Pancreas (tissue), 10 donors: ENCODE data around the gene RARG. TPM values are rescaled to one million over a fixed set of nuclear protein-coding genes. Genes with fewer than 3 reads are reported as not detected.
A peak's percentile ranks its signal among the peaks of the same experiment; 100 is the strongest.

Experiments
- ATAC-seq, 4 donors: fragments of 200-7000 bp; cut with Tn5 transposase; one replicate each; pipeline versions ENCODE4 v1.8.0 to v1.9.1; 2020; ENCODE audit warnings: mild to moderate bottlenecking in 4 of 4, moderate library complexity in 4 of 4
- DNase-seq, 6 donors: peaks; one replicate each; pipeline ENCODE4 v3.0.0-alpha.2; 2020
- FAIRE-seq: peaks from 2 replicates; lab custom pipeline; 2012; peaks lifted over from hg19 to GRCh38; lab: Jason Lieb, UNC
- H3K27ac ChIP-seq, 4 donors: fragments of 200-600 bp; sonication (generic); 1 replicate in 3 of 4; 2 replicates in 1 of 4; pipeline versions ENCODE4 v1.5.0 to v1.8.0; 2020
- H3K27me3 ChIP-seq, 4 donors: fragments of 200-600 bp; one replicate each; pipeline ENCODE4 v1.8.0; 2021
- H3K36me3 ChIP-seq, 3 donors: fragments of 200-600 bp; sonication (generic) in 1 of 3; one replicate each; pipeline versions ENCODE4 v1.5.0 to v1.8.0; 2020 to 2021
- H3K4me1 ChIP-seq, 3 donors: fragments of 200-600 bp; one replicate each; pipeline ENCODE4 v1.8.0; 2021
- H3K4me3 ChIP-seq, 4 donors: fragments of 200-600 bp; sonication (generic) in 2 of 4; one replicate each; pipeline versions ENCODE4 v1.5.0 to v1.8.0; 2020 to 2021
- H3K9me3 ChIP-seq, 4 donors: fragments of 200-600 bp; one replicate each; pipeline ENCODE4 v1.8.0; 2021
- WGBS, 2 donors: extraction: QIAGEN DNeasy Blood & Tissue Kit; methylation state at CpG; one replicate each; pipeline ENCODE4 v1.1.7; 2013; 5-methylcytosine and 5-hydroxymethylcytosine counted together
- intact Hi-C, 3 donors: fragments of 100-400 bp; cut with DNase I; formaldehyde crosslinking; loops; one replicate each; pipeline versions ENCODE4 v1.11.1 to v1.14.2; 2022
- polyA plus RNA-seq, 2 donors: library from polyadenylated mRNA; stranded (reverse); fragments of 200-250 nt; gene quantifications; one replicate each; pipeline ENCODE4 v1.2.3, GENCODE V29; 2013
- total RNA-seq, 6 donors: library from RNA; stranded (reverse); fragmentation: NEBNext Ultra II Directional in 4 of 6; extraction: Animal tissue kit (Norgen Biotek cat#: 25700) in 4 of 6; gene quantifications; one replicate each; pipeline versions ENCODE4 v1.2.1 to v1.2.4, GENCODE V29; 2021 to 2023
- TF ChIP-seq, protein P1 (sequence below), 4 donors: fragments of 200-600 bp; sonication (generic) in 3 of 4; IDR thresholded peaks; one replicate each; pipeline versions ENCODE4 v1.5.0 to v1.8.0; 2021; ENCODE audit warnings: antibody characterized with exemption in 4 of 4
- donor health status: healthy with polysubstance abuse.
- donor health status: DM: no; HTN: no; CAD: no; lungs with moderate emphysema.
- donor health status: DM: no; HTN: no; CAD: no.
- donor health status: control.
- donor health status: control.
- donor health status: Bipolar disorder and iron deficiency.
- donor health status: DM: yes; HTN: yes; CAD: no.
- donor health status: DM: no; HTN: no; CAD: no.
- donor health status: DM: no; HTN: no; CAD: no.
- donor health status: DM: yes; HTN: yes; CAD: no.

Gene RARG
- total and polyA plus RNA-seq, 8 donors: 4.4 to 18.7 (median 8.7) TPM

DNA sequence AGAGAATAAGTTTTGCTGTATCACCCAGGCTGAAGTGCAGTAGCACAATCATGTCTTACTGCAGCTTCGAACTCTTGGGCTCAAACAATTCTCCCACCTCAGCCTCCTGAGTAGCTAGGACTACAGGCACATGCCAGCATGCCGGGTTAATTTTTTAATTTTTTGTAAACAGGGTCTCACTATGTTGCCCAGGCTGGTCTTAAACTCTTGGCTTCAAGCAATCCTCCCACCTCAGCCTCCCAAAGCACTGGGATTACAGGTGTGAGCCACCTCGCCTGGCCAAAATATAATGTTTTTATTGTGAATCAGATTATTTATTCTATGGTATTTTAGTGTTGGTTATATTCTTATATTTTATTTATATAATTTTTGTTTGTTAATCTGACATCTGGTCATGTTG lies 55.3 kb downstream of the RARG start:
- no peak overlapping the region for H3K27ac ChIP-seq
- DNase-seq: no peak
- no peak overlapping the region for H3K4me3 ChIP-seq
- no peak for ATAC-seq
- no peak for FAIRE-seq
- no peaks in the 10 kb centered on the region for H3K27me3 ChIP-seq
- intact Hi-C loops: no loop called here
- H3K36me3 ChIP-seq: no peaks in the 10 kb centered on the region
- no peaks in the 10 kb centered on the region for H3K9me3 ChIP-seq
- TF ChIP-seq, protein P1, sequence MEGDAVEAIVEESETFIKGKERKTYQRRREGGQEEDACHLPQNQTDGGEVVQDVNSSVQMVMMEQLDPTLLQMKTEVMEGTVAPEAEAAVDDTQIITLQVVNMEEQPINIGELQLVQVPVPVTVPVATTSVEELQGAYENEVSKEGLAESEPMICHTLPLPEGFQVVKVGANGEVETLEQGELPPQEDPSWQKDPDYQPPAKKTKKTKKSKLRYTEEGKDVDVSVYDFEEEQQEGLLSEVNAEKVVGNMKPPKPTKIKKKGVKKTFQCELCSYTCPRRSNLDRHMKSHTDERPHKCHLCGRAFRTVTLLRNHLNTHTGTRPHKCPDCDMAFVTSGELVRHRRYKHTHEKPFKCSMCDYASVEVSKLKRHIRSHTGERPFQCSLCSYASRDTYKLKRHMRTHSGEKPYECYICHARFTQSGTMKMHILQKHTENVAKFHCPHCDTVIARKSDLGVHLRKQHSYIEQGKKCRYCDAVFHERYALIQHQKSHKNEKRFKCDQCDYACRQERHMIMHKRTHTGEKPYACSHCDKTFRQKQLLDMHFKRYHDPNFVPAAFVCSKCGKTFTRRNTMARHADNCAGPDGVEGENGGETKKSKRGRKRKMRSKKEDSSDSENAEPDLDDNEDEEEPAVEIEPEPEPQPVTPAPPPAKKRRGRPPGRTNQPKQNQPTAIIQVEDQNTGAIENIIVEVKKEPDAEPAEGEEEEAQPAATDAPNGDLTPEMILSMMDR (IDR thresholded peaks at IDR 0.05): no peak
- peaks cover under 1 to 11% (median 10%) of the 10 kb centered on the region in 3 donors for H3K4me1 ChIP-seq
- 89 to 97% methylated on average over 3 of the region's 3 CpGs for WGBS, 2 donors

DNA sequence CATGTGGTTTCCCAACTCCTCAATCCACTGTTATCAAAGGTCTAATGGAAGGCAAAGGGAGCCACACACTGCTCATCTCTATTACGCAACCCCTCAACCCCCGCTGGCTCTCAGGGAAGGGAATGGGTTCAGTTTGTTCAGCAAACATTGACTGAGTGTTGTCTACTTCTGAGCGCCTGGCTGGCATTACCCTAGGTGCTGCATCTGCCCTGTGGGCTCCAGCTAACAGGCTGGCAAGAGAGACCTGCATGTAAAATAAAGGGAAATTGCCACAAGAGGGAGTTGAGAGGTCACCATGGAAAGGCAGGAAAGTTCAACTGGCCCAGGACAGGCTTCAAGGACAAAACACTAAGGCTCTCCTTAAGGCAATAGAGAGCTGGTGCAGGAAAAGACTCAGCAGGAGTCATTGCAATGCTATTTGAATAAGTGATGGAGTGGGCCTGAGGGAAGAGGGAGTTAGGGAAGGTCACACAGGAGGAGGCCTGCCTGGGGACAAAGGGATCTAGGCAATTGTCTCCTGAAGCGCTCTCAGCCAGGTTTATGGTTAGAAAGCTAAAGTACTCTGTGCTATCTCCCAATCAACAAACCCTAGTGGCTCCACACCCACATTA lies 57.0 kb downstream of the RARG start:
- H3K4me3 ChIP-seq: no peak overlapping the region
- H3K27me3 ChIP-seq: no peaks in the 10 kb centered on the region
- H3K27ac ChIP-seq: no peak overlapping the region
- TF ChIP-seq, protein P1 (IDR thresholded peaks at IDR 0.05): peak in 1 of 4 donors; percentile 12
- no peak for FAIRE-seq
- peaks cover 0 to 7% (median 6%) of the 10 kb centered on the region in 3 donors for H3K4me1 ChIP-seq
- ATAC-seq: peak in 3 of 4 donors; percentile 80 to 85 (median 82)
- DNase-seq: no peak
- intact Hi-C loops: no loop called here
- no peaks in the 10 kb centered on the region for H3K9me3 ChIP-seq
- H3K36me3 ChIP-seq: peaks cover 0 to 2% (median 0%) of the 10 kb centered on the region in 3 donors
- WGBS, 2 donors: 48 to 51% methylated on average over 4 of the region's 4 CpGs

DNA sequence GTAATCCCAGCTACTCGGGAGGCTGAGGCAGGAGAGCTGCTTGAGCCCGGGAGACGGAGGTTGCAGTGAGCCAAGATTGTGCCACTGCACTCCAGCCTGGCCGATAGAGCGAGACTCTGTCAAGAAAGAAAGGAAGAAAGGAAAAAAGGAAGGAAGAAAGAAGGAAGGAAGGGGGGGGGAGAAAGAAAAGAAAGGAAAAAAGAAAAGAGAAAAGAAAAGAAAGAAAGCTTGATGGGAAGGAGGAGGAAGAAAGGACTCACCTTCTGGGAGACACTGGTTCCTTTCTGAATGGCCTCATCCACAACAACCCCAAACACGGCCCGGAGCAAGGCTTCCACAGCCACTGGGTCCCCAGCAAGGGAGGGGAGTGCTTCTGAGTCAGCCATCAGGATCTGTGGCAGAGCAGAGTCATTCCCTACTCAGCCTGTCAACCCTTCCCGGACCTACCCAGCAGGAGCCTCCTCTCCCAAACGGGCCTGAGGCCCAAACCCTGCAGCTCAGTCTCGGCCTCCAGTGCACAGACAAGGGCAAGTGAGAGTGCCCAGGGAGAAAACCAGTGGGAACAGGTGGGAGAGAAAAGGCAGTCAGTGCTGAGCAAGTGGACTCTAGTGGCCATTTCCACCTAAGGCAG lies 58.8 kb downstream of the RARG start:
- DNase-seq (no peak), FAIRE-seq (no peak), ATAC-seq (no peak)
- WGBS, 2 donors: 88% methylated on average over 10 of the region's 10 CpGs
- Histone ChIP-seq H3K4me3 (no peak overlapping the region), H3K36me3 (peaks cover 0 to 6% (median 0%) of the 10 kb centered on the region in 3 donors), H3K4me1 (peaks cover 0 to 7% (median 6%) of the 10 kb centered on the region in 3 donors), H3K27ac (no peak overlapping the region), H3K27me3 (no peaks in the 10 kb centered on the region), H3K9me3 (no peaks in the 10 kb centered on the region)
- TF ChIP-seq, protein P1 (IDR thresholded peaks at IDR 0.05): no peak
- intact Hi-C loops: no loop called here

DNA sequence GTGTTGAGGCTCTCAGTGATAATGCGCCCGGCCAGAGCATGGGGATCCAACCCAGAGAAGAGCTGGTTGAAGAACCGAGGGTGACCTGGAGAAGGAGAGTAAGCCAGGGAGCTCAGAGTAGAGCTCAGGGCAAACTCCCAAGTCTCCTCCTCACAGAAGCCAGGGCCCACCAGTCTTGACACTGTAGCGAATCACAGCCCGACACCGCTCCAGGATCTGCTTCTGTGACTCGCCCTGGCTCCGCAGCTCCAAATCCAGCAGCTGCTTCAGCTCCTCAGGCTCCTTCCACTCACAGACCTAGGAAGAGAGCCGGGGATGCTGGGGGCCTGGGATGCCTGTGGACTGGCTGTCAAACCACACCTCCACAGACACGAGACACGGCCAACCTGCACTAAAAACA lies 59.7 kb downstream of the RARG start:
- peaks cover 0 to 7% (median 6%) of the 10 kb centered on the region in 3 donors for H3K4me1 ChIP-seq
- peaks cover 0 to 6% (median 0%) of the 10 kb centered on the region in 3 donors for H3K36me3 ChIP-seq
- WGBS, 2 donors: 85 to 88% methylated on average over 11 of the region's 11 CpGs
- no peaks in the 10 kb centered on the region for H3K27me3 ChIP-seq
- DNase-seq: no peak
- intact Hi-C loops: no loop called here
- TF ChIP-seq, protein P1 (IDR thresholded peaks at IDR 0.05): no peak
- H3K4me3 ChIP-seq: no peak overlapping the region
- no peak for FAIRE-seq
- no peak overlapping the region for H3K27ac ChIP-seq
- no peaks in the 10 kb centered on the region for H3K9me3 ChIP-seq
- no peak for ATAC-seq
